Measurements from ENCODE around the gene RNU5B-1.
"Not testable (repeated sequence)": the region's sequence is repeated elsewhere in the genome, so short reads cannot be mapped to it uniquely, and the experiment has no call there.

Gene RNU5B-1

GRCh38 chr15:65349338-65349737, 44.9 kb downstream of the RNU5B-1 start:
- H3K4me1 ChIP-seq (ENCODE audit: control insufficient read depth, insufficient read depth, low read length) = peaks cover 2% of the 10 kb centered on the region; the same call in 1 of the 2 replicates
- no peak overlapping the region for H3K9ac ChIP-seq (ENCODE audit: low read length)
- no peaks in the 10 kb centered on the region for H3K27me3 ChIP-seq (ENCODE audit: control insufficient read depth, insufficient read depth, low read length)
- no peak overlapping the region for H3K4me3 ChIP-seq (ENCODE audit: low read depth, low read length)
- no peaks in the 10 kb centered on the region for H3K36me3 ChIP-seq (ENCODE audit: control insufficient read depth, insufficient read depth, low read length)
- H3K9me3 ChIP-seq (ENCODE audit: control insufficient read depth, insufficient read depth, low read depth, low read length) = peaks cover 17% of the 10 kb centered on the region
- no peak overlapping the region for H3K27ac ChIP-seq (ENCODE audit: low read depth, low read length)

DNA sequence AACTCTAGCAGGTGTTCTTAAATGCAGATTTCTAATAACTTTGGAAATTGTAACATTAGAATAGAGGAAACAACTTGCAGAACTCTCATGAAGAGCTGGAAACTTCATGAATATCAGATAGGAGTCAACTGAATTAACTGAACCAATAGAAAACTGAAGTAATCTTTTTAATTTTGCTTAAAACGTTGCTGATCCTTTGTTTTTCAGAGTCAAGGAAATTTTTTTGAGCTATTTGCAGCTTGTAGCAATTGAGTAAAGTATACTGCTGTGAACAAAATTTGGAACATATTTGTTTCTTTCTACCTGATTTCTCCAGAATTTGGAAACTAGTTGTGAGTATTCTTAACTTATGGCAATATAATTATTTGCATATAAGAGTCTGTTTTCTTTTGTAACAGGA, 47.5 kb downstream of the RNU5B-1 start:
- not testable (repeated sequence) for H3K36me3 ChIP-seq (ENCODE audit: control insufficient read depth, insufficient read depth, low read length); H3K9ac ChIP-seq (ENCODE audit: low read length); H3K4me3 ChIP-seq (ENCODE audit: low read depth, low read length); H3K27ac ChIP-seq (ENCODE audit: low read depth, low read length)
- Histone ChIP-seq H3K27me3 (ENCODE audit: control insufficient read depth, insufficient read depth, low read length) (peaks cover 22% of the 10 kb centered on the region), H3K4me1 (ENCODE audit: control insufficient read depth, insufficient read depth, low read length) (peaks cover 13% of the 10 kb centered on the region), H3K9me3 (ENCODE audit: control insufficient read depth, insufficient read depth, low read depth, low read length) (peaks cover 17% of the 10 kb centered on the region)

Measured in HUES6 (cell line).